HepG2 (cell line): ENCODE data around the gene FCER1G. TPM values are rescaled to one million over a fixed set of nuclear protein-coding genes. Genes with fewer than 3 reads are reported as not detected.

Experiments used
- ATAC-seq: fragments of 200-7000 bp; cut with Tn5 transposase; 3 replicates; pipeline ENCODE4 v1.9.1; 2020; ENCODE audit warnings: mild to moderate bottlenecking, moderate library complexity
- BruUV-seq: library from RNA; stranded (reverse); fragments of 400-500 nt; replicated peaks from 2 replicates; lab custom pipeline; 2021; lab: Mats Ljungman, UMichigan
- CTCF ChIA-PET: fragments of 300-600 bp; formaldehyde crosslinking; extraction: SDS; loops from one replicate; lab custom pipeline; 2021; ENCODE audit warnings: low total read pairs, inconsistent platforms, low intra/inter-chr PET ratio; lab: Yijun Ruan, JAX
- POLR2A ChIA-PET: fragments of 350-600 bp; sonication (Branson Sonifier 250); formaldehyde crosslinking; loops from one replicate; lab custom pipeline; 2020; ENCODE audit warnings: antibody characterized with exemption, inconsistent platforms; lab: Yijun Ruan, JAX
- DNase-seq: peaks from one replicate; pipeline ENCODE4 v3.0.0-alpha.2; 2015; ENCODE audit warnings: low spot score
- FAIRE-seq: peaks from 3 replicates; lab custom pipeline; 2011; peaks lifted over from hg19 to GRCh38; lab: Jason Lieb, UNC
- H2AFZ ChIP-seq: one replicate; pipeline ENCODE4 v1.6.1; 2011; ENCODE audit warnings: low read length, inconsistent platforms
- H3K27ac ChIP-seq: fragments of 300-600 bp; 3 replicates; pipeline ENCODE4 v1.8.0; 2011; ENCODE audit warnings: mixed run types, mild to moderate bottlenecking, mixed read lengths, low read length, inconsistent platforms; ENCODE audit not compliant: insufficient read depth; ENCODE audit errors: extremely low read length
- H3K27me3 ChIP-seq, 2 experiments: fragments of 200-600 bp in 1 of 2; 2 replicates in 1 of 2; 3 replicates in 1 of 2; pipeline versions ENCODE4 v1.6.0 to v1.8.0; 2011; ENCODE audit warnings: low read length in 2 of 2, mild to moderate bottlenecking in 2 of 2, moderate library complexity in 2 of 2, inconsistent platforms in 1 of 2; ENCODE audit not compliant: insufficient read depth in 2 of 2, control insufficient read depth in 1 of 2
- H3K36me3 ChIP-seq, 2 experiments: fragments of 200-600 bp in 1 of 2; replicated peaks in 1 of 2; 2 replicates in 1 of 2; 3 replicates in 1 of 2; pipeline versions ENCODE4 v1.5.1 to v1.8.0; 2011; ENCODE audit warnings: low read length in 2 of 2, inconsistent platforms in 1 of 2; ENCODE audit not compliant: insufficient read depth in 2 of 2, control insufficient read depth in 1 of 2
- H3K4me1 ChIP-seq: 2 replicates; pipeline ENCODE4 v1.5.1; 2012; ENCODE audit warnings: low read length, inconsistent platforms; ENCODE audit not compliant: insufficient read depth
- H3K4me2 ChIP-seq: 2 replicates; pipeline ENCODE4 v1.6.0; 2011; ENCODE audit warnings: low read depth, low read length, inconsistent platforms
- H3K4me3 ChIP-seq, 3 experiments: fragments of 200-600 bp in 1 of 3; sonication (generic), shearing (Covaris generic) in 1 of 3; replicated peaks in 1 of 3; 2 replicates each; pipeline ENCODE4 v1.5.1; 2011 to 2016; ENCODE audit warnings: low read length in 3 of 3, inconsistent platforms in 2 of 3, low read depth in 2 of 3, mild to moderate bottlenecking in 2 of 3, control low read depth in 1 of 3, mixed read lengths in 1 of 3; ENCODE audit not compliant: insufficient read depth in 1 of 3
- H3K79me2 ChIP-seq: one replicate; pipeline ENCODE4 v1.6.1; 2011; ENCODE audit warnings: low read length, inconsistent platforms; ENCODE audit not compliant: insufficient read depth
- H3K9ac ChIP-seq: 2 replicates; pipeline ENCODE4 v1.6.0; 2011; ENCODE audit warnings: mild to moderate bottlenecking, low read depth, low read length, inconsistent platforms; ENCODE audit not compliant: insufficient read depth
- H3K9me3 ChIP-seq: 2 replicates; pipeline ENCODE4 v1.5.1; 2012; ENCODE audit warnings: mild to moderate bottlenecking, low read length
- H4K20me1 ChIP-seq: 2 replicates; pipeline ENCODE4 v1.6.0; 2011; ENCODE audit warnings: inconsistent platforms, mild to moderate bottlenecking, low read length, moderate library complexity; ENCODE audit not compliant: insufficient read depth
- NFE2 ChIP-seq: sonication (generic); formaldehyde crosslinking; IDR thresholded peaks from 2 replicates; pipeline ENCODE4 v1.4.0; 2020; ENCODE audit warnings: missing genetic modification reagents
- REL ChIP-seq: sonication (generic); formaldehyde crosslinking; conservative IDR thresholded peaks from 2 replicates; pipeline ENCODE4 v1.8.0; 2022; ENCODE audit warnings: mild to moderate bottlenecking, missing genetic modification reagents, moderate library complexity
- RELA ChIP-seq: sonication (generic); formaldehyde crosslinking; IDR thresholded peaks from 2 replicates; pipeline ENCODE4 v1.4.0; 2020; ENCODE audit warnings: missing genetic modification reagents
- WGBS: methylation state at CpG from one replicate; pipeline ENCODE4 v1.1.6; 2017; ENCODE audit warnings: low lambda C conversion rate; 5-methylcytosine and 5-hydroxymethylcytosine counted together
- in situ Hi-C: cut with HindIII; loops from 2 replicates; pipeline ENCODE4 v1.10.0; 2017; ENCODE audit warnings: low pct_unique_long_range_greater_than_20kb; ENCODE audit not compliant: extremely low pct_ligation_motif_present
- intact Hi-C: fragments of 100-400 bp; cut with micrococcal nuclease; formaldehyde crosslinking; loops from one replicate; pipeline ENCODE4 v1.10.0; 2022; ENCODE audit not compliant: unreplicated experiment
- polyA plus RNA-seq, 8 experiments: library from polyadenylated mRNA; depleted of rRNA in 3 of 8; stranded (reverse) in 7 of 8; unstranded in 1 of 8; fragments of >200 nt; fragmentation: Illumina TruSeq in 4 of 8; extraction: Trizol in 4 of 8; gene quantifications; 2 replicates each; pipeline versions ENCODE4 v1.2.1 to v1.2.3, GENCODE V29; 2011 to 2016; ENCODE audit warnings: low read depth in 4 of 8, missing spikeins in 1 of 8, mixed read lengths in 1 of 8; ENCODE audit not compliant: insufficient read depth in 1 of 8
- total RNA-seq, 5 experiments: library from RNA; depleted of rRNA; stranded (reverse); fragments of >200 nt; fragmentation: Illumina TruSeq; extraction: Trizol; gene quantifications; 2 replicates each; pipeline ENCODE4 v1.2.3, GENCODE V29; 2016; ENCODE audit warnings: low read depth in 1 of 5
- TF ChIP-seq, protein P1 (sequence below): sonication (generic); formaldehyde crosslinking; IDR thresholded peaks from 2 replicates; pipeline ENCODE4 v1.5.1; 2020; ENCODE audit warnings: missing genetic modification reagents, mild to moderate bottlenecking, borderline replicate concordance
- TF ChIP-seq, protein P2 (sequence below): sonication (generic); formaldehyde crosslinking; IDR thresholded peaks from 2 replicates; pipeline ENCODE4 v1.4.0; 2020; ENCODE audit warnings: missing genetic modification reagents
- TF ChIP-seq, protein P3 (sequence below), 2 experiments: fragments of 450-650 bp in 1 of 2; sonication (generic) in 1 of 2; formaldehyde crosslinking in 1 of 2; IDR thresholded peaks; 2 replicates each; pipeline versions ENCODE4 v1.6.1 to v1.8.0; 2016 to 2022; ENCODE audit warnings: antibody characterized with exemption in 1 of 2, mild to moderate bottlenecking in 1 of 2, missing genetic modification reagents in 1 of 2
- TF ChIP-seq, protein P4 (sequence below): sonication (generic); formaldehyde crosslinking; conservative IDR thresholded peaks from 2 replicates; pipeline ENCODE4 v1.4.0; 2020; ENCODE audit warnings: missing genetic modification reagents

FCER1G gene
- total and polyA plus RNA-seq, 2 of the 13 experiments (the other 11 are each of a cell fraction or from before 2014, with no cell fraction given) = 1.3 to 6.4 TPM

DNA sequence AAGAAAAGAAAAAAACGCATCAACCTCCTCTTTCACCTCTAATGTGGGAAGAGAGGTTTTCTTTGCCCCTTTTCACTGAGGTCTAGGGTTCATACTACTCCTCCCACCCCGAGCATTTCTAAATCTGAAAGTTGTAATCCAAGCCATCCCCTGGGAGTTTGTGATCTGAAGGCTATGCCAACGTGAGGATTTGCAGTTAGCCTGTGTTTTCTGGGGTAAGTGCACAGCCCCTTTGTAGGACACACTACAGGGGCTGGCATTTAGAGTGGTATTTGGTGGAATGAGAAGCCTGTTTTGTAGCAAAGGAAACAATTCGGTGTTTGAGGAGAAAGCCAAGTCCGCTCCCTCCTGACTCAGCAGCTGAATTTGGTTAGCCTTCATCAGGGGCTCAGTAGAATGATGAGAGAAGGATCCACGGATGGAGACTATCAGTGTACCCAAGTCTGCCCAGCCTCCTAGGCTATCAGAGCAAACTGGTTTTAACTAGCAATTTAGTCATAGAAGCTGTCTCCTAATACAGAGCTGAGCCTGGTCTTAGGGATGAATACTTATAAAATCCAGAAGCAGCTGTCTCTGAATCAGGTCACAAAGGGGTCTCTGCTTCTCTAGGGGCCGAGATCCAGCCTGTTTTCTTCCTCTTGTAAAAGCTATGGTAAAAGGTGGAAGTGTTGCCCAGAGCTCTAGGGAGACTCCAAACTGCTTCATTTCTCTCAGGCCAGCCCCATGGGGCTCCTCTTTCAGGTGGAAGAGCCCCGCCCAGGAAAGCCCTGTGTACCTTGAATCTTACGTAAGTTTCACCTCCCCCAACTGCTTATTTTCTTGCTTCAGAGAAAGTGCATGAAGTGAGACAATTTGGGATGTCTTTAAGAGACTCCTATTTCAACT, 45.5 kb downstream of the FCER1G start:
- ATAC-seq (peak; percentile 59), DNase-seq (no peak), FAIRE-seq (no peak)
- no TSS peak for BruUV-seq
- Histone ChIP-seq H4K20me1 (no peaks in the 10 kb centered on the region), H3K9ac (no peak overlapping the region), H2AFZ (no peak overlapping the region), H3K4me3 (peak overlapping the region in 1 of 3 experiments; percentile 27; a peak in 1 of 6 replicates), H3K36me3 (no peaks in the 10 kb centered on the region), H3K27ac (no peak overlapping the region), H3K79me2 (no peaks in the 10 kb centered on the region), H3K4me1 (peaks cover 43% of the 10 kb centered on the region), H3K27me3 (peaks cover 0 to 16% of the 10 kb centered on the region in 2 experiments; a peak in 3 of 5 replicates), H3K9me3 (peaks cover 11% of the 10 kb centered on the region), H3K4me2 (peak overlapping the region; percentile 59)
- in situ Hi-C loops (no loop called here), intact Hi-C loops (no loop called here)
- ChIA-PET POLR2A (interaction anchor here (1.3 kb wide), 1 partner anchor 31 kb away, joined by 3 read pairs; no protein-coding TSS in a partner anchor), CTCF (no interaction called here)
- WGBS = 13% methylated on average over 8 of the region's 9 CpGs
- TF ChIP-seq RELA (CRISPR knock-in tag) (no peak), NFE2 (CRISPR knock-in tag) (no peak), REL (CRISPR knock-in tag) (no peak)
- TF ChIP-seq, protein P1, sequence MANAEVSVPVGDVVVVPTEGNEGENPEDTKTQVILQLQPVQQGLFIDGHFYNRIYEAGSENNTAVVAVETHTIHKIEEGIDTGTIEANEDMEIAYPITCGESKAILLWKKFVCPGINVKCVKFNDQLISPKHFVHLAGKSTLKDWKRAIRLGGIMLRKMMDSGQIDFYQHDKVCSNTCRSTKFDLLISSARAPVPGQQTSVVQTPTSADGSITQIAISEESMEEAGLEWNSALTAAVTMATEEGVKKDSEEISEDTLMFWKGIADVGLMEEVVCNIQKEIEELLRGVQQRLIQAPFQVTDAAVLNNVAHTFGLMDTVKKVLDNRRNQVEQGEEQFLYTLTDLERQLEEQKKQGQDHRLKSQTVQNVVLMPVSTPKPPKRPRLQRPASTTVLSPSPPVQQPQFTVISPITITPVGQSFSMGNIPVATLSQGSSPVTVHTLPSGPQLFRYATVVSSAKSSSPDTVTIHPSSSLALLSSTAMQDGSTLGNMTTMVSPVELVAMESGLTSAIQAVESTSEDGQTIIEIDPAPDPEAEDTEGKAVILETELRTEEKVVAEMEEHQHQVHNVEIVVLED = no peak
- TF ChIP-seq, protein P2, sequence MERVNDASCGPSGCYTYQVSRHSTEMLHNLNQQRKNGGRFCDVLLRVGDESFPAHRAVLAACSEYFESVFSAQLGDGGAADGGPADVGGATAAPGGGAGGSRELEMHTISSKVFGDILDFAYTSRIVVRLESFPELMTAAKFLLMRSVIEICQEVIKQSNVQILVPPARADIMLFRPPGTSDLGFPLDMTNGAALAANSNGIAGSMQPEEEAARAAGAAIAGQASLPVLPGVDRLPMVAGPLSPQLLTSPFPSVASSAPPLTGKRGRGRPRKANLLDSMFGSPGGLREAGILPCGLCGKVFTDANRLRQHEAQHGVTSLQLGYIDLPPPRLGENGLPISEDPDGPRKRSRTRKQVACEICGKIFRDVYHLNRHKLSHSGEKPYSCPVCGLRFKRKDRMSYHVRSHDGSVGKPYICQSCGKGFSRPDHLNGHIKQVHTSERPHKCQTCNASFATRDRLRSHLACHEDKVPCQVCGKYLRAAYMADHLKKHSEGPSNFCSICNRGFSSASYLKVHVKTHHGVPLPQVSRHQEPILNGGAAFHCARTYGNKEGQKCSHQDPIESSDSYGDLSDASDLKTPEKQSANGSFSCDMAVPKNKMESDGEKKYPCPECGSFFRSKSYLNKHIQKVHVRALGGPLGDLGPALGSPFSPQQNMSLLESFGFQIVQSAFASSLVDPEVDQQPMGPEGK = peak; percentile 33; the same call in 1 of the 2 replicates
- TF ChIP-seq, protein P3, sequence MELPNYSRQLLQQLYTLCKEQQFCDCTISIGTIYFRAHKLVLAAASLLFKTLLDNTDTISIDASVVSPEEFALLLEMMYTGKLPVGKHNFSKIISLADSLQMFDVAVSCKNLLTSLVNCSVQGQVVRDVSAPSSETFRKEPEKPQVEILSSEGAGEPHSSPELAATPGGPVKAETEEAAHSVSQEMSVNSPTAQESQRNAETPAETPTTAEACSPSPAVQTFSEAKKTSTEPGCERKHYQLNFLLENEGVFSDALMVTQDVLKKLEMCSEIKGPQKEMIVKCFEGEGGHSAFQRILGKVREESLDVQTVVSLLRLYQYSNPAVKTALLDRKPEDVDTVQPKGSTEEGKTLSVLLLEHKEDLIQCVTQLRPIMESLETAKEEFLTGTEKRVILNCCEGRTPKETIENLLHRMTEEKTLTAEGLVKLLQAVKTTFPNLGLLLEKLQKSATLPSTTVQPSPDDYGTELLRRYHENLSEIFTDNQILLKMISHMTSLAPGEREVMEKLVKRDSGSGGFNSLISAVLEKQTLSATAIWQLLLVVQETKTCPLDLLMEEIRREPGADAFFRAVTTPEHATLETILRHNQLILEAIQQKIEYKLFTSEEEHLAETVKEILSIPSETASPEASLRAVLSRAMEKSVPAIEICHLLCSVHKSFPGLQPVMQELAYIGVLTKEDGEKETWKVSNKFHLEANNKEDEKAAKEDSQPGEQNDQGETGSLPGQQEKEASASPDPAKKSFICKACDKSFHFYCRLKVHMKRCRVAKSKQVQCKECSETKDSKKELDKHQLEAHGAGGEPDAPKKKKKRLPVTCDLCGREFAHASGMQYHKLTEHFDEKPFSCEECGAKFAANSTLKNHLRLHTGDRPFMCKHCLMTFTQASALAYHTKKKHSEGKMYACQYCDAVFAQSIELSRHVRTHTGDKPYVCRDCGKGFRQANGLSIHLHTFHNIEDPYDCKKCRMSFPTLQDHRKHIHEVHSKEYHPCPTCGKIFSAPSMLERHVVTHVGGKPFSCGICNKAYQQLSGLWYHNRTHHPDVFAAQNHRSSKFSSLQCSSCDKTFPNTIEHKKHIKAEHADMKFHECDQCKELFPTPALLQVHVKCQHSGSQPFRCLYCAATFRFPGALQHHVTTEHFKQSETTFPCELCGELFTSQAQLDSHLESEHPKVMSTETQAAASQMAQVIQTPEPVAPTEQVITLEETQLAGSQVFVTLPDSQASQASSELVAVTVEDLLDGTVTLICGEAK (IDR thresholded peaks at IDR 0.05) = no peak
- TF ChIP-seq, protein P3 (CRISPR knock-in tag; IDR thresholded peaks at IDR 0.05) = no peak
- TF ChIP-seq, protein P4, sequence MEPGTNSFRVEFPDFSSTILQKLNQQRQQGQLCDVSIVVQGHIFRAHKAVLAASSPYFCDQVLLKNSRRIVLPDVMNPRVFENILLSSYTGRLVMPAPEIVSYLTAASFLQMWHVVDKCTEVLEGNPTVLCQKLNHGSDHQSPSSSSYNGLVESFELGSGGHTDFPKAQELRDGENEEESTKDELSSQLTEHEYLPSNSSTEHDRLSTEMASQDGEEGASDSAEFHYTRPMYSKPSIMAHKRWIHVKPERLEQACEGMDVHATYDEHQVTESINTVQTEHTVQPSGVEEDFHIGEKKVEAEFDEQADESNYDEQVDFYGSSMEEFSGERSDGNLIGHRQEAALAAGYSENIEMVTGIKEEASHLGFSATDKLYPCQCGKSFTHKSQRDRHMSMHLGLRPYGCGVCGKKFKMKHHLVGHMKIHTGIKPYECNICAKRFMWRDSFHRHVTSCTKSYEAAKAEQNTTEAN (CRISPR knock-in tag) = no peak
